ENCODE measurements around the gene HIVEP3. TPM values are rescaled to one million over a fixed set of nuclear protein-coding genes. Genes with fewer than 3 reads are reported as not detected.

The HIVEP3 gene
- total RNA-seq, 2 experiments from 2014 or later = 18.6 to 20.4 TPM

DNA sequence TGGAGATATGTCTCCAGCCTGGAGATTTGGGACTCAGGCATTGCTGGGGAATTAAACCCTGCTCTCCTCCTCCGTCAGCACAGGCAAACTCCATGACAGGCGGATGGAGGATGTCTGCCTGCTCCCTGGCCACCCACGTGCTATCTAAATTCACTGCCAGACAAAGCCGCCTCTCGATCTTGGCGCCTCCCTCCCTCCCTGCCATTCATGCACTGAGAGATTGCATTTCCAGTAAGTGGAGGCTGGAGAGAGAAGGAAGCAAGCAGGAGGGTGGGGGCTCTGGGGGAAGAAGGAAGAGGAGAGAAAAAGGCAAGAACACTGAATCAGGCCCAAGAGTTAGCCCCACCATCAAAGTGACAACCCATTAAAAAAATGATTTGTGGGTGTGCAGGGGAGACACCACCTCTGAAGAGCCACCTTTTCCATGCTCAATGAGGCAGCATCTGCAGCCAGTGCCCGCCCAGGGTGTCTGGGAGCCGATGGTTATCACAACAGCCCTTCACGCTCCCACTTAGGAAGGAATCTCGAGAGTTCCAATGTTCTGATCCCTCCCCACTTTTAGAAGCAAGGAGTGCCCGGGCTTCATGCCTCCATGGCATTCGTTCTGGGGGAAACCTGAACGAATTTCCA is 183.0 kb downstream of the HIVEP3 start:
- ChIA-PET POLR2A (no interaction called here), CTCF (no interaction called here)
- TF ChIP-seq, protein P1, sequence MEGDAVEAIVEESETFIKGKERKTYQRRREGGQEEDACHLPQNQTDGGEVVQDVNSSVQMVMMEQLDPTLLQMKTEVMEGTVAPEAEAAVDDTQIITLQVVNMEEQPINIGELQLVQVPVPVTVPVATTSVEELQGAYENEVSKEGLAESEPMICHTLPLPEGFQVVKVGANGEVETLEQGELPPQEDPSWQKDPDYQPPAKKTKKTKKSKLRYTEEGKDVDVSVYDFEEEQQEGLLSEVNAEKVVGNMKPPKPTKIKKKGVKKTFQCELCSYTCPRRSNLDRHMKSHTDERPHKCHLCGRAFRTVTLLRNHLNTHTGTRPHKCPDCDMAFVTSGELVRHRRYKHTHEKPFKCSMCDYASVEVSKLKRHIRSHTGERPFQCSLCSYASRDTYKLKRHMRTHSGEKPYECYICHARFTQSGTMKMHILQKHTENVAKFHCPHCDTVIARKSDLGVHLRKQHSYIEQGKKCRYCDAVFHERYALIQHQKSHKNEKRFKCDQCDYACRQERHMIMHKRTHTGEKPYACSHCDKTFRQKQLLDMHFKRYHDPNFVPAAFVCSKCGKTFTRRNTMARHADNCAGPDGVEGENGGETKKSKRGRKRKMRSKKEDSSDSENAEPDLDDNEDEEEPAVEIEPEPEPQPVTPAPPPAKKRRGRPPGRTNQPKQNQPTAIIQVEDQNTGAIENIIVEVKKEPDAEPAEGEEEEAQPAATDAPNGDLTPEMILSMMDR (IDR thresholded peaks at IDR 0.05) = no peak
- no peaks in the 10 kb centered on the region for H3K27me3 Mint-ChIP-seq
- H3K4me1 Mint-ChIP-seq (ENCODE audit: low read depth) = peaks cover 60% of the 10 kb centered on the region
- no peak for DNase-seq
- no peaks in the 10 kb centered on the region for H3K9me3 Mint-ChIP-seq
- no peaks in the 10 kb centered on the region for H3K36me3 Mint-ChIP-seq (ENCODE audit: low read depth)
- no peak overlapping the region for H3K4me3 Mint-ChIP-seq
- H3K27ac Mint-ChIP-seq = no peak overlapping the region
- intact Hi-C loops (cut with micrococcal nuclease) = no loop called here
- no peak for ATAC-seq

DNA sequence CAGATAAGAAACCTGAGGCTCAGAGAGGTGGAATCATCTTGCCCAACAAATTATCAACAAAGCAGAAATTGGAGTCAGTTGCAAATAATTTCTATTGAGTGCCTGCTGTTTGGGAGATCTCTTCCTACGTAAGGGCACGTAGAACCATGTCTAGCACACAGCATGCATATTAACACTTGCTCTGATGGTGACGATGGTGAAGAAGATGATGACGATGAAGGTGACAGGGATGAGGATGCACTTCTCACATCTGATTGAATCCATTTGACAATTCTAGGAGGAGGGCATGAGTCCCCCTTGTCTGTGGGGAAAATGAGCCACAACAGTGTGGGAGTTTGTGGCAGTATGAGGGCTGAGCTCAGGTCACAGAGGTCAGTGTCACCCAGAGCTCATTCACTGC is 183.6 kb downstream of the HIVEP3 start:
- POLR2A ChIA-PET = no interaction called here
- intact Hi-C loops (cut with micrococcal nuclease) = no loop called here
- Mint-ChIP-seq H3K4me3 (no peak overlapping the region), H3K4me1 (ENCODE audit: low read depth) (peaks cover 55% of the 10 kb centered on the region), H3K9me3 (no peaks in the 10 kb centered on the region), H3K27me3 (no peaks in the 10 kb centered on the region), H3K27ac (no peak overlapping the region), H3K36me3 (ENCODE audit: low read depth) (no peaks in the 10 kb centered on the region)
- CTCF ChIA-PET = no interaction called here
- TF ChIP-seq, protein P1 (IDR thresholded peaks at IDR 0.05) = no peak
- no peak for ATAC-seq
- no peak for DNase-seq

DNA sequence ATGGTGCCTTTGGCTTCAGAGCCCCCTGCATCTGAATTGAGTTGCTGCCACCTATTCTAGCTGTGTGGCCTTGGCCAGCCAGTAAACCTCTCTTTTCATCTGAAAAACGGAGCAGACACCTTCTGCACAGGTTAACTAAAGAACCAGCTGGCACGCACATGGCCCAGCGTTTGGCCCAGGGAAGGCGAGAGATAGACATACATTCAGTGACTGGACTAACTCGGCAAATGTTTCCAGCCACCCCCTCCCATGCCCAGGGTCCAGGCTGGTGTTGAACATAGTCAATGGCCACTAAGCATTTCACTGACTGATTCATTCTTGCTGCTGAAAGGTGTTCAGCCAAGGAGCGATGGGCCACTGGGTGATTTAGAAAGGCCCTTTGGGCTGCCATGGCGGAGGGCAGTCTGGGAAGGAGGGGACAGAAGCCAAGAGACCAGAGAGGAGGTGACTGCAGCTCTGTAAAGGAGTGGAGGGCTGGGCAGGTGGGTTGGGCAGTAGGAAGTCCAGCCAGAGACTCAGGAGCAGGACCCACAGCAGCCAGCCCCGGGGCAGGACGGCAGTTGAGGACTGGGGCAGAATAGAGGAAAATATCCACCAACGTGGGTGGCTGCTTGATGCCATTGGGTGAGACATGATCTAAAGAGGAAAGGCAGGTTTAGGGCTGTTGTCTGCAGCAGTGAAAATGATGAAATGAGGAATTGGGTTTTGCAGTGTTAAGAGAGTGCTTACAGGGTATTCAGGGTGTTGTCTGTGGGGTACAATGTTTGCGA is 184.3 kb downstream of the HIVEP3 start:
- H3K4me3 Mint-ChIP-seq = no peak overlapping the region
- DNase-seq = no peak
- POLR2A ChIA-PET = interaction anchor here (0.8 kb wide), 1 partner anchor 20 kb away, joined by 3 read pairs; no protein-coding TSS in a partner anchor
- intact Hi-C loops (cut with micrococcal nuclease) = no loop called here
- peaks cover 52% of the 10 kb centered on the region for H3K4me1 Mint-ChIP-seq (ENCODE audit: low read depth)
- no peaks in the 10 kb centered on the region for H3K27me3 Mint-ChIP-seq
- TF ChIP-seq, protein P1 (IDR thresholded peaks at IDR 0.05) = no peak
- ATAC-seq = no peak
- no peaks in the 10 kb centered on the region for H3K36me3 Mint-ChIP-seq (ENCODE audit: low read depth)
- no peak overlapping the region for H3K27ac Mint-ChIP-seq
- CTCF ChIA-PET = no interaction called here
- H3K9me3 Mint-ChIP-seq = no peaks in the 10 kb centered on the region

DNA sequence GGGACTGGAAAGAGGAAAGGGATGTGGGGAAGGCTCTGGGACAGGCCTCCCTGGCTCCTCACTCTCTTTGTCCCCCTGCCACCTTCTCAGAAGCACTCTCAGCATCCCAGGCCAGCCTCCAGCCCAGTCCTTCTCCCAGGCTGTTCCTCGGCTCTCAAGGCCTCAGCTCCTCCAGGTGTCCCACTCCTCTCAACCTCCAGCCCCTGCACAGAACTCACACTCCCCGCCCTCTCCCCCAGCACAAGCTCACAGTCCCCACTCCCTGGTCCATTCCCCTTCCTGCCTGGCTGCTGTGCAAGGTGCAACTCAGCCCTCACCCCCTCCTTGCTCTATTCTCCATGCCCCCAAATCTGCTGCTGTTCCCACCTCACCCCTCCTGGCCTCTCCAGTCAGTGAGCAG is 185.0 kb downstream of the HIVEP3 start:
- no peak overlapping the region for H3K27ac Mint-ChIP-seq
- intact Hi-C loops (cut with micrococcal nuclease) = no loop called here
- no peaks in the 10 kb centered on the region for H3K27me3 Mint-ChIP-seq
- no peaks in the 10 kb centered on the region for H3K36me3 Mint-ChIP-seq (ENCODE audit: low read depth)
- H3K4me1 Mint-ChIP-seq (ENCODE audit: low read depth) = peaks cover 52% of the 10 kb centered on the region
- CTCF ChIA-PET = no interaction called here
- no peaks in the 10 kb centered on the region for H3K9me3 Mint-ChIP-seq
- no peak for ATAC-seq
- no peak overlapping the region for H3K4me3 Mint-ChIP-seq
- DNase-seq = no peak
- TF ChIP-seq, protein P1 (IDR thresholded peaks at IDR 0.05) = no peak
- POLR2A ChIA-PET = interaction anchor here (0.8 kb wide), 1 partner anchor 21 kb away, joined by 3 read pairs; no protein-coding TSS in a partner anchor

DNA sequence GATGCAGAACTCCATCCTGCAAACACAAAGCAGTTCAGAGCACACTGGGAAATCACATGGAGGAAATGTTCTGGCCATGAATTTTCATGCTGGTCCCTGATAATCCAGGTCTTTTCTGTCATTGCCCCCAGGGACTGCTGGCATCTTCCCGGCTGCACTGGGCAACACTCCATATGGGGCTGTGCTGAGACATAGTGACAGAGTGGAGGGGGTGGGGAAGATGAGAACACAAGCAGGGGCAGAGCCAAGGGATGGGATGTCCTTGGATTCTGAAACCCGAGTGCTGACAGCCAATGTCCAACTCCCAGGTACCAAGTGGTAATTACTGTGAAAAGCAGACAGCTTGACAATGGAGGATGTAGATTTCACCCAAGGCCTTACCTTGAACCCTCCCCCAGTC is 185.7 kb downstream of the HIVEP3 start:
- no peak overlapping the region for H3K27ac Mint-ChIP-seq
- no peak for ATAC-seq
- no peaks in the 10 kb centered on the region for H3K36me3 Mint-ChIP-seq (ENCODE audit: low read depth)
- no peaks in the 10 kb centered on the region for H3K27me3 Mint-ChIP-seq
- peaks cover 52% of the 10 kb centered on the region for H3K4me1 Mint-ChIP-seq (ENCODE audit: low read depth)
- H3K9me3 Mint-ChIP-seq = no peaks in the 10 kb centered on the region
- CTCF ChIA-PET = no interaction called here
- H3K4me3 Mint-ChIP-seq = no peak overlapping the region
- intact Hi-C loops (cut with micrococcal nuclease) = no loop called here
- POLR2A ChIA-PET = no interaction called here
- TF ChIP-seq, protein P1 (IDR thresholded peaks at IDR 0.05) = no peak
- no peak for DNase-seq
